GM19438 (cell line): Measurements from ENCODE around the gene RAD51C.
"Not testable (repeated sequence)": the region's sequence is repeated elsewhere in the genome, so short reads cannot be mapped to it uniquely, and the experiment has no call there.

Experiments
- ATAC-seq: cut with Tn5 transposase; IDR thresholded peaks from one replicate; pipeline ENCODE4 v1.9.1; 2021; ENCODE audit warnings: low read depth; ENCODE audit not compliant: unreplicated experiment

The RAD51C gene

DNA sequence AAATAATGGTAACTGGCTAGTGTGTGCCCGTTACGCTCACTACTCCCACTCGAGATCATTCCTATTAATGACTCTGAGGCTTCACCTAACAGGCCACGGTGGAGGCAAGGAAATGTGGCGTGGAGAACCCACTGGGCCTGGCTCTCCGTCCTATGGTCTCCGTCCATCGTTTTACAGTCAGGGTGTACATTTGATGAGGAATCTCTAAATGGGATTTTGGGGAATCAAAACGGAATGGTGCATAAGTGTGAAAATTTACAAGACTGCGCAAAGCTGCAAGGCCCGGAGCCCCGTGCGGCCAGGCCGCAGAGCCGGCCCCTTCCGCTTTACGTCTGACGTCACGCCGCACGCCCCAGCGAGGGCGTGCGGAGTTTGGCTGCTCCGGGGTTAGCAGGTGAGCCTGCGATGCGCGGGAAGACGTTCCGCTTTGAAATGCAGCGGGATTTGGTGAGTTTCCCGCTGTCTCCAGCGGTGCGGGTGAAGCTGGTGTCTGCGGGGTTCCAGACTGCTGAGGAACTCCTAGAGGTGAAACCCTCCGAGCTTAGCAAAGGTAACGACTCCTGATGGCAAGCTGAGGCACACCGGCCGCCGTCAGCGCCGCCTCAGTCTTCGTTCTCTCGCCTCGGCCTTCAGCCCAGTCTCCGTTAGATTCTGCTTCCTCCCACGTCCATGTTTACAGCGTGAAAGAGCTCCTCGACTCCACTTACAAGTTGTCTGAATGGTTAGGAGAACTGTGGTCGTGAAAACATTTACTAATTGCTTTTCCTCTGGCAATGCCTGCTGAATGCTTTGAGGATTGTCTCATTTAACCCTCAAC lies at the start of gene RAD51C:
Gene RAD51C (plus strand): TSS at position 364 of the 817 bp plus-strand sequence. CDS start 42 bp downstream, at position 406.
- peak; percentile 98 for ATAC-seq

- ATAC-seq: no peak
These were observed 49.3 kb upstream of the RAD51C start for GRCh38 chr17:58643147-58643546.

DNA sequence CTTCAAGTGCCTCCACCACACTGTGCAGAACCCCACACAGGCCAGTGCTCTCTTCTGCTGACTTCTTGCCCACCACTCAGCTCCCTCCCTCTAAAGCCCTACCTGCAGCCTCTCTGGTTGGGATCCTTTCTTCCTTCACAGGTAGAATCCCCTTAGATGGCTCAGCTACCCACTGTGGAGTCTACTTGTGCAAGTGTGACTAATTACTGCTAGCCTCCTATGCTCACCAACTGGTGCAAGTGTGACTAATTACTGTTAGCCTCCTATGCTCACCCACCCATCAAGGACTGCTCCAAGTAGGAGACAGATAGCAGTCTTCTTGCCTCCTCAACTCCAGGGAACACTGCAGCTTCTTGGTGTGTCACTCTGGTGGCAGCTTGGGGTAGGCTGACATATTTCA lies 44.2 kb upstream of the RAD51C start:
- ATAC-seq: no peak

- not testable (repeated sequence) for ATAC-seq
These were observed 34.2 kb upstream of the RAD51C start for GRCh38 chr17:58657962-58658803.

GRCh38 chr17:58658804-58659713 lies 33.3 kb upstream of the RAD51C start:
- ATAC-seq: peak; percentile 64

DNA sequence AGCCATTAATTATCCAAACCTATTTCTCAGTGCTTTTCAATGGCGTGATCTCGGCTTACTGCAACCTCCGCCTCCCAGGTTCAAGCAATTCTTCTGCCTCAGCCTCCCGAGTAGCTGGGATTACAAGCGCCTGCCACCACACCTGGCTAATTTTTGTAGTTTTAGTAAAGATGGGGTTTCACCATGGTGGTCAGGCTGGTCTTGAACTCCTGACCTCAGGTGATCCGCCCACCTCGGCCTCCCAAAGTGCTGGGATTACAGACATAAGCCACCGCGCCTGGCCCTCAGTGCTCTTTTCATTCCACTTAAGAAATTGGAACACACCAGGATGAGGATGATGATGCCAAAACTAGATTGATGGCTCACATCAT lies 32.7 kb upstream of the RAD51C start:
- not testable (repeated sequence) for ATAC-seq

GRCh38 chr17:58660621-58661020 lies 31.8 kb upstream of the RAD51C start:
- no peak for ATAC-seq

DNA sequence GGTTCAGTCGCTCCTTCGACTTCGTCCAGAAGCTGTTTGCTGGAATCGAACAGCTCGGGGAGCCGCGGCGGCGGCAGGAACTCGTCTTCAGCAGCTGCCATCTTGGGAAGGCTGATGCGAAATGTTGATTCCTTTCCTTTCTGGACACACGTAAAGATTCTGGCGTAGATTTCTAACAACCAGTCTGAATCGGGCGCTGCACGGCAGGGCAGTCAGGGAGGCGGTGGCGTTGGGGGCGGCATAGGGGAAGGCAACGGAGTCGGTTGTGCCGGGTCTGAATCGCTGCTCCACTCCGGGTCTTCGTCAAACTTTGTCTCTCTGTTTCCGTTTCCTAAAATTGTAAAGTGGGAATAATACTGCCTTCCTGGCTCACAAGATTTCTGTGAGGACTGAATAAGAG lies 30.9 kb upstream of the RAD51C start:
- ATAC-seq: no peak

GRCh38 chr17:58664302-58664701 lies 28.1 kb upstream of the RAD51C start:
- ATAC-seq: no peak

GRCh38 chr17:58665946-58666857 lies 26.2 kb upstream of the RAD51C start:
- no peak for ATAC-seq

GRCh38 chr17:58666858-58667267 lies 25.5 kb upstream of the RAD51C start:
- ATAC-seq: no peak

- no peak for ATAC-seq
These were observed 24.3 kb upstream of the RAD51C start for GRCh38 chr17:58667934-58668597.

DNA sequence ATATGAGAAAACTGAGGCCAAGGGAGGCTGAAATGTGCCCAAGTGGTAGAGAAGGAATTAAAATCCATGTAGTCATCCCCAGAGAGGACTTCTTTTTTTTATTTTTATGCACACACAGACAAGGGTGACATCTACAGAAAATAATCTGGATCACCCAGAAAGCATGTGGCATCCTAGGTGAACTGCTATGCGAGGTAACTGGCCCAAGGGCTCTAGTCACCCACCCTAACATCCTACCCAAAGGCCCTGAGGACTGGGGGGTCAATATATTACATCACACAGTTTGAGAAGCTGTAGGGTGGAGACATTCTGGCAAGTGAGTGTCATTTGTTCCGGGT lies 23.8 kb upstream of the RAD51C start:
- ATAC-seq: no peak

DNA sequence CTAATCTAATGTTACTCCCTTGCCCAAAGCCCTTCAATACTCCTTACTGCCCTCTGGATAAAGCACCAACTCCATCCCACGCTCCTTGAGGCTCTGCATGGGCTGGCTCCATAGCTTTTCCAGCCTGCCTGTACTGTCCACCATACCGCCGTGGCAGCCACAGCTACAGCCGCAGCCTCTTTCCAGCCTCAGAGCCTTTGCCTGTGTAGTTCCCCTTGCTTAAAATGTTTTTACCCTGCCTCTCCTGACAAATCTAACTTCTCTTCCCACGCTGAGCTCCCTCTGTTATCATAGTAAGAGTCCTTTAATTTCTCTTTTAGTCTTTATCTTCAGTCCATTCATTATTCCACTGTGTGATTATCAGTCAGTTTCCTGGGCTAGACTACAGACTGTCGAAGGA lies 22.5 kb upstream of the RAD51C start:
- no peak for ATAC-seq

DNA sequence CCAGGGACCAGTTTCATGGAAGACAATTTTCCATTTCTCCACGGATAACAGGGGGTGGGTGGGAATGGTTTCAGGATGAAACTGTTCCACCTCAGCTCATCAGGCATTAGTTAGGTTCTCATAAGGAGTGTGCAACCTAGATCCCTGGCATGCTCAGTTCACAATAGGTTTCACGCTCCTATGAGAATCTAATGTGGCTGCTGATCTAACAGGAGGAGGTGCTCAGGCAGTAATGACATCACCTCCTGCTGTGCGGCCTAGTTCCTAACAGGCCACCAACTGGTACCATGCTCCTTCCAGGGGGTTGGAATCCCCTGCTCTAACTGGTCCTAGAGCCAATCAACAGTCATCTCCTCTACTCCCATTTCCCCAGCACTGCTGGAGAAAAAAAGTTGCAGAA lies 20.4 kb upstream of the RAD51C start:
- no peak for ATAC-seq

- no peak for ATAC-seq
These were observed 15.1 kb upstream of the RAD51C start for GRCh38 chr17:58677194-58677880.

DNA sequence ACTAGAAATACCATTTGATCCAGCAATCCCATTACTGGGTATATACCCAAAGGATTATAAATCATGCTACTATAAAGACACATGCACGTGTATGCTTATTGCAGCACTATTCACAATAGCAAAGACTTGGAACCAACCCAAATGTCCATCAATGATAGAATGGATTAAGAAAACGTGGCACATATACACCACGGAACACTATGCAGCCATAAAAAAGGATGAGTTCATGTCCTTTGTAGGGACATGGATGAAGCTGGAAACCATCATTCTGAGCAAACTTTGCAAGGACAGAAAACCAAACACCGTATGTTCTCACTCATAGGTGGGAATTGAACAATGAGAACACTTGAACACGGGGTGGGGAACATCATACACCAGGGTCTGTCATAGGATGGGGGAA lies 14.1 kb upstream of the RAD51C start:
- ATAC-seq: not testable (repeated sequence)

GRCh38 chr17:58679263-58680037 lies 13.0 kb upstream of the RAD51C start:
- no peak for ATAC-seq
